CD14-positive monocyte (primary cell): ENCODE data around the gene CST1. TPM values are rescaled to one million over a fixed set of nuclear protein-coding genes. Genes with fewer than 3 reads are reported as not detected.

Experiments
- DNase-seq, 3 donors: peaks; one replicate each; pipeline ENCODE4 v3.0.0-alpha.2; 2011 to 2022
- H2AFZ ChIP-seq: 2 replicates; pipeline ENCODE4 v1.6.0; 2012; ENCODE audit warnings: mild to moderate bottlenecking, low read depth, low read length, inconsistent platforms; ENCODE audit not compliant: insufficient read depth, poor library complexity, severe bottlenecking
- H3K27ac ChIP-seq, 2 donors: 1 replicate in 1 of 2; 2 replicates in 1 of 2; pipeline ENCODE4 v1.5.1; 2012 to 2013; ENCODE audit warnings: low read length in 2 of 2, control low read depth in 1 of 2, inconsistent platforms in 1 of 2, low read depth in 1 of 2, mild to moderate bottlenecking in 1 of 2
- H3K27me3 ChIP-seq, 2 donors: one replicate each; pipeline versions ENCODE4 v1.6.0 to v1.6.1; 2011 to 2013; ENCODE audit warnings: low read length in 2 of 2; ENCODE audit not compliant: control insufficient read depth in 2 of 2, insufficient read depth in 2 of 2
- H3K36me3 ChIP-seq, 2 donors: replicated peaks in 1 of 2; 1 replicate in 1 of 2; 2 replicates in 1 of 2; pipeline versions ENCODE4 v1.5.1 to v1.6.1; 2012 to 2013; ENCODE audit warnings: low read length in 2 of 2, control low read depth in 1 of 2, inconsistent platforms in 1 of 2, mild to moderate bottlenecking in 1 of 2; ENCODE audit not compliant: insufficient read depth in 2 of 2, control insufficient read depth in 1 of 2
- H3K4me1 ChIP-seq, 2 donors: 1 replicate in 1 of 2; 2 replicates in 1 of 2; pipeline versions ENCODE4 v1.5.1 to v1.6.1; 2012 to 2013; ENCODE audit warnings: low read length in 2 of 2, control low read depth in 1 of 2, inconsistent platforms in 1 of 2, mild to moderate bottlenecking in 1 of 2, moderate library complexity in 1 of 2; ENCODE audit not compliant: insufficient read depth in 2 of 2, control insufficient read depth in 1 of 2
- H3K4me2 ChIP-seq: replicated peaks from 2 replicates; pipeline ENCODE3; 2012; ENCODE audit warnings: low read length, moderate library complexity, mild to moderate bottlenecking; ENCODE audit not compliant: poor library complexity, severe bottlenecking; ENCODE audit errors: extremely low read depth
- H3K4me3 ChIP-seq, 3 experiments: fragments of 200-600 bp in 1 of 3; sonication (generic) in 1 of 3; replicated peaks in 1 of 3; 1 replicate in 2 of 3; 2 replicates in 1 of 3; pipeline ENCODE4 v1.5.1; 2011 to 2013; ENCODE audit warnings: low read length in 3 of 3, mild to moderate bottlenecking in 3 of 3, control low read depth in 2 of 3, low read depth in 2 of 3, inconsistent platforms in 1 of 3, moderate library complexity in 1 of 3
- H3K79me2 ChIP-seq: 2 replicates; pipeline ENCODE4 v1.6.0; 2012; ENCODE audit warnings: mild to moderate bottlenecking, control low read depth, inconsistent platforms, low read length, moderate library complexity; ENCODE audit not compliant: insufficient read depth
- H3K9ac ChIP-seq: 2 replicates; pipeline ENCODE4 v1.6.0; 2017; ENCODE audit warnings: low read length, mild to moderate bottlenecking; ENCODE audit not compliant: insufficient read depth, poor library complexity, severe bottlenecking
- H3K9me3 ChIP-seq, 2 donors: replicated peaks in 1 of 2; 1 replicate in 1 of 2; 2 replicates in 1 of 2; pipeline versions ENCODE4 v1.5.1 to v1.6.1; 2012 to 2013; ENCODE audit warnings: low read length in 2 of 2, control low read depth in 1 of 2; ENCODE audit not compliant: control insufficient read depth in 1 of 2, insufficient read depth in 1 of 2
- H4K20me1 ChIP-seq: 2 replicates; pipeline ENCODE4 v1.6.0; 2012; ENCODE audit warnings: mild to moderate bottlenecking, low read length, control low read depth, moderate library complexity; ENCODE audit not compliant: insufficient read depth
- H3K27ac Mint-ChIP-seq, 7 donors: one replicate each; pipeline ENCODE4 v1.8.0; 2020; ENCODE audit warnings: mild to moderate bottlenecking in 7 of 7, mixed read lengths in 7 of 7, moderate library complexity in 6 of 7, inconsistent platforms in 2 of 7
- H3K27me3 Mint-ChIP-seq, 3 donors: one replicate each; pipeline ENCODE4 v1.8.0; 2021 to 2022; ENCODE audit warnings: low read depth in 3 of 3, mild to moderate bottlenecking in 3 of 3, mixed read lengths in 3 of 3, moderate library complexity in 3 of 3, inconsistent platforms in 1 of 3
- H3K36me3 Mint-ChIP-seq, 2 donors: one replicate each; pipeline ENCODE4 v1.8.0; 2020; ENCODE audit warnings: mixed read lengths in 2 of 2, inconsistent platforms in 1 of 2, mild to moderate bottlenecking in 1 of 2
- H3K4me1 Mint-ChIP-seq: one replicate; pipeline ENCODE4 v1.8.0; 2020; ENCODE audit warnings: mild to moderate bottlenecking, mixed read lengths
- H3K4me3 Mint-ChIP-seq, 2 donors: one replicate each; pipeline ENCODE4 v1.8.0; 2020; ENCODE audit warnings: mild to moderate bottlenecking in 2 of 2, mixed read lengths in 2 of 2, moderate library complexity in 1 of 2
- H3K9me3 Mint-ChIP-seq, 7 donors: one replicate each; pipeline ENCODE4 v1.8.0; 2020 to 2022; ENCODE audit warnings: mixed read lengths in 7 of 7, mild to moderate bottlenecking in 6 of 7, moderate library complexity in 6 of 7, inconsistent platforms in 2 of 7
- WGBS: methylation state at CpG from one replicate; pipeline ENCODE4 v1.1.5; 2013; ENCODE audit warnings: missing lambda C conversion rate; ENCODE audit not compliant: insufficient coverage; 5-methylcytosine and 5-hydroxymethylcytosine counted together
- intact Hi-C, 2 donors: fragments of 100-400 bp; cut with micrococcal nuclease; formaldehyde crosslinking; loops; one replicate each; pipeline versions ENCODE4 v1.15.0 to v1.15.1; 2023
- polyA plus RNA-seq, 3 donors: library from polyadenylated mRNA; depleted of rRNA in 1 of 3; unstranded in 2 of 3; stranded (reverse) in 1 of 3; fragments of 300-500 nt in 2 of 3; fragments of >200 nt in 1 of 3; fragmentation: Illumina TruSeq in 2 of 3; gene quantifications; 1 replicate in 2 of 3; 2 replicates in 1 of 3; pipeline ENCODE4 v1.2.3, GENCODE V29; 2012 to 2021
- TF ChIP-seq, protein P1 (sequence below): fragments of 200-600 bp; IDR thresholded peaks from one replicate; pipeline ENCODE4 v1.8.0; 2022; ENCODE audit warnings: antibody characterized with exemption, mild to moderate bottlenecking

The CST1 gene
- polyA plus RNA-seq, 3 donors: not detected

DNA sequence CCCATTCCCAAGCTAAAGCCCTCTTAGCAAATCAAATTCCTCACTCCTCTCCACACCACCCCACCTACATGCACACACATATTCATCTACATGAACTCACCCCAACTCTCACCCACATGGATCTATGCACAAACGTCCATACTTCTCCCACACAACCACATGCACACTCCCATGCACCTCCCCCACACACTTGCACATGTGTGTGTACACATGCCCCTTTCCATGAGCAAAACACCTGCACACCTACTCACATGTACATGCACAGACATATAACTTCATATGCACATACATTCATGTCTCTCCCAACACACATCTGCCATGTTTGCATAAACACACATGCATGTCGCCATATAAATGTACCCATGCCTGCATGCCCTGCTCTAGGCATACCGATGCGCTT, 22.8 kb upstream of the CST1 start:
- H3K4me1 ChIP-seq: no peaks in the 10 kb centered on the region
- TF ChIP-seq, protein P1, sequence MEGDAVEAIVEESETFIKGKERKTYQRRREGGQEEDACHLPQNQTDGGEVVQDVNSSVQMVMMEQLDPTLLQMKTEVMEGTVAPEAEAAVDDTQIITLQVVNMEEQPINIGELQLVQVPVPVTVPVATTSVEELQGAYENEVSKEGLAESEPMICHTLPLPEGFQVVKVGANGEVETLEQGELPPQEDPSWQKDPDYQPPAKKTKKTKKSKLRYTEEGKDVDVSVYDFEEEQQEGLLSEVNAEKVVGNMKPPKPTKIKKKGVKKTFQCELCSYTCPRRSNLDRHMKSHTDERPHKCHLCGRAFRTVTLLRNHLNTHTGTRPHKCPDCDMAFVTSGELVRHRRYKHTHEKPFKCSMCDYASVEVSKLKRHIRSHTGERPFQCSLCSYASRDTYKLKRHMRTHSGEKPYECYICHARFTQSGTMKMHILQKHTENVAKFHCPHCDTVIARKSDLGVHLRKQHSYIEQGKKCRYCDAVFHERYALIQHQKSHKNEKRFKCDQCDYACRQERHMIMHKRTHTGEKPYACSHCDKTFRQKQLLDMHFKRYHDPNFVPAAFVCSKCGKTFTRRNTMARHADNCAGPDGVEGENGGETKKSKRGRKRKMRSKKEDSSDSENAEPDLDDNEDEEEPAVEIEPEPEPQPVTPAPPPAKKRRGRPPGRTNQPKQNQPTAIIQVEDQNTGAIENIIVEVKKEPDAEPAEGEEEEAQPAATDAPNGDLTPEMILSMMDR: no peak
- peaks cover 0 to 3% (median 3%) of the 10 kb centered on the region in 3 donors for H3K27me3 Mint-ChIP-seq
- H3K27me3 ChIP-seq: no peaks in the 10 kb centered on the region
- H3K4me3 ChIP-seq: no peak overlapping the region
- intact Hi-C loops: no loop called here
- H2AFZ ChIP-seq: no peak overlapping the region
- no peak overlapping the region for H3K27ac ChIP-seq
- H3K27ac Mint-ChIP-seq: no peak overlapping the region
- no peaks in the 10 kb centered on the region for H4K20me1 ChIP-seq
- no peak overlapping the region for H3K4me3 Mint-ChIP-seq
- no peaks in the 10 kb centered on the region for H3K36me3 Mint-ChIP-seq
- H3K79me2 ChIP-seq: no peaks in the 10 kb centered on the region
- H3K9me3 ChIP-seq: no peaks in the 10 kb centered on the region
- peaks cover 0 to 4% (median 0%) of the 10 kb centered on the region in 7 donors for H3K9me3 Mint-ChIP-seq
- H3K4me1 Mint-ChIP-seq: no peaks in the 10 kb centered on the region
- no peak overlapping the region for H3K9ac ChIP-seq
- no peaks in the 10 kb centered on the region for H3K36me3 ChIP-seq
- H3K4me2 ChIP-seq: no peak overlapping the region
- no peak for DNase-seq
- WGBS: 90% methylated on average over 4 of the region's 4 CpGs

DNA sequence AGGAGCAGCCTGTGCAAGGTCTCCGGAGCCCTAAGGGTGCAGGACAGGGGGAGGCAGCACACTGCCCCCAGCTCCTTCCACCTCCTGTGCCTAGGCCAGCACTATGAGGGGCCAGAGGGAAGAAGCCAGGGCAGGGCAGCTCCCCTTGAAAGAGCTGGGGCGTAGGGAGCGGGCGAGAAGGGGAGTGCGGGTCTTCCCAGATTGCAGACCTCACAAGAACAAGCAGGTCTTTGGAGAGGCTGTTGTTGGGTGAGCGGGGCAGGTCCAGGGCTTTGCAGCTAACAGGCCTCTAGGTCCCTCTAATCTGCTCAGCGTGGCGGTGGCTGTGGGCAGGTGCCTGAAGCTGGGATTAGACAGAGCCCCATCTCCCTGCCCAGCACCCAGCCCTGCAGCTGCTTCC, 22.4 kb upstream of the CST1 start:
- Mint-ChIP-seq H3K27ac (no peak overlapping the region), H3K4me3 (no peak overlapping the region), H3K4me1 (no peaks in the 10 kb centered on the region), H3K9me3 (peaks cover 0 to 4% (median 0%) of the 10 kb centered on the region in 7 donors), H3K27me3 (peaks cover 0 to 3% (median 3%) of the 10 kb centered on the region in 3 donors), H3K36me3 (no peaks in the 10 kb centered on the region)
- H3K27ac ChIP-seq: no peak overlapping the region
- no peak overlapping the region for H3K9ac ChIP-seq
- TF ChIP-seq, protein P1: no peak
- no peak overlapping the region for H2AFZ ChIP-seq
- H3K9me3 ChIP-seq: no peaks in the 10 kb centered on the region
- no peaks in the 10 kb centered on the region for H4K20me1 ChIP-seq
- no peak overlapping the region for H3K4me2 ChIP-seq
- H3K36me3 ChIP-seq: no peaks in the 10 kb centered on the region
- 96% methylated on average over 8 of the region's 8 CpGs for WGBS
- no peaks in the 10 kb centered on the region for H3K4me1 ChIP-seq
- no peak overlapping the region for H3K4me3 ChIP-seq
- H3K79me2 ChIP-seq: no peaks in the 10 kb centered on the region
- no peak for DNase-seq
- no peaks in the 10 kb centered on the region for H3K27me3 ChIP-seq
- intact Hi-C loops: no loop called here
